ENCODE results near the gene FHIT.

FHIT gene

GRCh38 chr3:60337421-60337820 is 913.8 kb downstream of the FHIT start:
- DNase-seq (ENCODE audit: insufficient read length, low spot score) (no peak), FAIRE-seq (no peak)
- no peak for TF ChIP-seq CTCF (IDR thresholded peaks at IDR 0.05; ENCODE audit: insufficient read depth, missing control alignments)

GRCh38 chr3:60336061-60336460 is 915.2 kb downstream of the FHIT start:
- DNase-seq (ENCODE audit: insufficient read length, low spot score) (no peak), FAIRE-seq (no peak)
- no peak for TF ChIP-seq CTCF (IDR thresholded peaks at IDR 0.05; ENCODE audit: insufficient read depth, missing control alignments)

DNA sequence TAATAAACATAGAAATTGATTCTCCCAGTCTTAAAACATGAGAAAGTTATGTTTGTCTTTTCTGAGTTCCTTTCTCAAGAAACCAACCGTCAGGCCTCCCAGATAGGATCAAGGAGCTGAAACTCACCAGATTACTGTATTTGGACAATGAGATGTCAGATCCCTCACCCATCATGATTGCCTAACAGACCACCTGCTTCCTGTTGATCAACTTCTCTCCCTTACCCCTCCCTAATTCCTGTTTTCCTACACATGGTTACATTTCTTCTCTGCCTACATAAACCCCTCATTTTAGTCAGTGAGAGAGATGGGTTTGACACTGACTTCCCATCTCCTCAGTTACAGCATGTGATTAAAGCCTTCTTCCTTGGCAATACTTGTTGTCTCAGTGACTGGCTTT is 917.5 kb downstream of the FHIT start:
- DNase-seq (ENCODE audit: insufficient read length, low spot score) (no peak), FAIRE-seq (no peak)
- TF ChIP-seq CTCF (IDR thresholded peaks at IDR 0.05; ENCODE audit: insufficient read depth, missing control alignments) = no peak

DNA sequence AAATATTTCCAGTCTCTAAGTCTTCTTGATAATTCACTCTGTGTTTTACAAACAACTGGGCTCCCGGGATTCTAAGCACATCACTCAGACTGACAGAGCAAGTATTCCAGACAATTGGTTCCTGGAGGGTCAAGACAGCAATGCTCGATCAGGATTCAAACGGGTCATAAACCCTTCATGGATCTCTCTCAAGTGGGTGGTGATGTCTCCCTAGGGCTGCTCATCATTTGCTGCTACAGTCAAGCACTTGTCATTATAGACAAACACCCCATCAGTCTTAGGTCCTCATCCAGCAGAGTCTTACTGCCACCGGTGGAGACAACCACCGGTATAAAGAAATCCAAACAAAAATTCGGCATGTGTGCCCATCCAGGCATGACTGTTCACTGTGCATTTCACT is 921.1 kb downstream of the FHIT start:
- no peak for TF ChIP-seq CTCF (IDR thresholded peaks at IDR 0.05; ENCODE audit: insufficient read depth, missing control alignments)
- FAIRE-seq = no peak
- DNase-seq (ENCODE audit: insufficient read length, low spot score) = no peak

DNA sequence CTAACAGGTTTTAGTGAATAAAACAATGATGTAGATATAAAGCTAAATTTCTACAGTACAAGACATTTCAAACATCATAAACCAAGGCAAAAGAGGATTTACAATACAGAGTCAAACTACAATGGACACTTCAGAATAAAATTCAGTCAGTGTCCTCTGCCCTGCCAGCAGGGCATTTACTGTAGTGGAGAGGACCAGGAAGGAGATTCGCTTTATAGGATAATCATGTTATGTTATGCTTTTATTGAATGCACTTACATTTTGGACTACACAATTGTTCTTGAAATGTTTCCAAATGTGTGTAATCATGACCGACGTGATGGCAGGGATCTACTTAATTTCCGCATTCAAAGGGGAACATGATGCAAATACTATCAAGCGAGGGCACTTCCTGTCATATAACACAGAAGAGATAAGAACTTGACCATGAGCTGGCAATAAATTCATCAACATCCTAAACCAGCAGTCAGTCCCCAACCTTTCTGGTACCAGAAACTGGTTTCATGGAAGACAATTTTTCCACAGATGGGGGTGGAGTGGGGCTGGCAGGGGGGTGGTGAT is 925.6 kb downstream of the FHIT start:
- FAIRE-seq = no peak
- no peak for TF ChIP-seq CTCF (IDR thresholded peaks at IDR 0.05; ENCODE audit: insufficient read depth, missing control alignments)
- no peak for DNase-seq (ENCODE audit: insufficient read length, low spot score)

DNA sequence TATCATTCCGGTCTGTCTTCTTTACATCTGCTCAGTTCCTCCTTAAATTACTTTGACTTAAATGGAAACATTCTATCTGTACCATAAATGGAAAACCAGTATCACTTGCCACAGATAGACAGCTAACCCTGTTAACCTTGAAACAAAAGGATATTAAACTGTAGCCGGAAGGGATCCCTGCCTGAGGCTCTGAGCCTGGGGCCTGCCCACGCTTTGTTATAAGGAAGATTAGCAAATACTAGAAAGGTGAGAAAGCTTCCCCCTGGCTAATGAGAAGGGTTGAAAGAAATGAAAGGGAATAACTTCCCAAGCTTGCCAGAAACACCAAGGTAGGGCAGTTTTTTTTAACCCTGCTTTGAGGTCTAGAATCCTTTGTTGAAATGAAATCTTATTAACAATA is 927.6 kb downstream of the FHIT start:
- no peak for FAIRE-seq
- DNase-seq (ENCODE audit: insufficient read length, low spot score) = no peak
- no peak for TF ChIP-seq CTCF (IDR thresholded peaks at IDR 0.05; ENCODE audit: insufficient read depth, missing control alignments)

DNA sequence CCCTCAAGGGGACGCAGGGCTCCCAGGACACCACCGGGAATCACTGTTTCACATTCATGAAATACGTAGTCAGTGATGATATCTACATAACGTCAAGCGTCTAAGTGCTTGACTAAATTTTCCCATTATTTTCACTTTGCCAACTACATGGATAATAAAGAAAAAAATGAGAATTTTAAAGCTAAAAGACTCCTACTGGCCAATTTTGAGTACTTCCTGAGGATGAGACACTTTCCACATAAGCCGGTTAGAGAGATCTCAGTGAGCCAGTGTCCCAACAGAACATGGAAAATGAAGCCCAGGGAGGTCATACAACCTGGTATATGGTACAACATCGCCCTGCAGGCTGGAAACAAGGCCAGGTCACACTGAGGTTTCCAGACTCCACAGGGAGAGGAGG is 928.1 kb downstream of the FHIT start:
- no peak for DNase-seq (ENCODE audit: insufficient read length, low spot score)
- FAIRE-seq = no peak
- no peak for TF ChIP-seq CTCF (IDR thresholded peaks at IDR 0.05; ENCODE audit: insufficient read depth, missing control alignments)

Data from D721Med (cell line).